ENCODE measurements around the gene ZIC5. TPM values are rescaled to one million over a fixed set of nuclear protein-coding genes. Genes with fewer than 3 reads are reported as not detected.

The ZIC5 gene
- total and polyA plus RNA-seq, 11 donors = not detected

DNA sequence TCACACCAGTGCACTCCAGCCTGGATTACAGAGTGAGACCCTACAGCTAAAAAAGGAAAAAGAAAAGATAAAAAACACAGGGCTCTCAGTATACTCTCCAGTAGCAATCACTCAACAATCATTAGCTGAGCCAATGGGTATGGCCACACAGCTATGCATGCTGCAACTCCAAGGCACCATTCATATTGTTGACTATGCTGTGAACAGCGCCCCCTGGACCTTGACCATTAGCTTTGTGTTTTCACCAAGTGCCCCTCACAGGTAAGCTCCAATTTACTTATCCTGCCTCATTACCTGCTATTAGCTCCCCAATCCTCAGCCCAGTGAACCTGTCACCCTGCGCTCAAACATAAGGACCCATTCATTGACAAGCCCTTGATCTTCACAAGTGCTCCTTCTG is 35.8 kb downstream of the ZIC5 start:
- no peak overlapping the region for H3K27ac ChIP-seq
- no peak overlapping the region for H3K4me3 ChIP-seq
- no peaks in the 10 kb centered on the region for H3K4me1 ChIP-seq
- no peak for ATAC-seq
- H3K27me3 ChIP-seq = peaks cover 0 to 46% (median 3%) of the 10 kb centered on the region in 9 donors
- TF ChIP-seq POLR2A (IDR thresholded peaks at IDR 0.05) (no peak), CTCF (IDR thresholded peaks at IDR 0.05) (no peak)
- WGBS, 4 donors = 48 to 90% (median 68%) methylated on average over 2 of the region's 2 CpGs
- no peaks in the 10 kb centered on the region for H3K36me3 ChIP-seq
- DNase-seq = no peak
- intact Hi-C loops (cut with DNase I) = no loop called here
- H3K9me3 ChIP-seq = no peaks in the 10 kb centered on the region

DNA sequence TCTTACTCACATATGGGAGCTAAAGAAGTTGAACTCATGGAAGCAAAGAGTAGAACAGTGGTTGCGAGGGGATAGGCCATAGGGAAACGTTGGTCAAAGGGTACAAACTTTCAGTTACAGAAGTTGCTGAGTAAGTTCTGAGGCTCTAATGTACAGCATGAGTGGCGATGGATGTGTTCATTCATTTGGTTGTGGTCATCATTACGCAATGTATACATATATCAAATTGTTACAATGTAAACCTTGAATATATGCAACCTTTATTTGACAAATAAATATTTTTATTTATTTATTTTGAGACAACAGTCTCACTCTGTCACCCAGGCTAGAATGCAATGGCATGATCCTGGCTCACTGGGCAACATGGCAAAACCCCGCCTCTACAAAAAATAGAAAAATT is 38.7 kb downstream of the ZIC5 start:
- TF ChIP-seq POLR2A (IDR thresholded peaks at IDR 0.05) (no peak), CTCF (IDR thresholded peaks at IDR 0.05) (no peak)
- intact Hi-C loops (cut with DNase I) = no loop called here
- ATAC-seq = no peak
- no peak overlapping the region for H3K27ac ChIP-seq
- no peaks in the 10 kb centered on the region for H3K9me3 ChIP-seq
- H3K4me1 ChIP-seq = no peaks in the 10 kb centered on the region
- no peaks in the 10 kb centered on the region for H3K36me3 ChIP-seq
- H3K4me3 ChIP-seq = no peak overlapping the region
- 88 to 91% (median 89%) methylated on average over 5 of the region's 5 CpGs for WGBS, 4 donors
- no peak for DNase-seq
- H3K27me3 ChIP-seq = peaks cover 0 to 51% (median under 1%) of the 10 kb centered on the region in 9 donors

DNA sequence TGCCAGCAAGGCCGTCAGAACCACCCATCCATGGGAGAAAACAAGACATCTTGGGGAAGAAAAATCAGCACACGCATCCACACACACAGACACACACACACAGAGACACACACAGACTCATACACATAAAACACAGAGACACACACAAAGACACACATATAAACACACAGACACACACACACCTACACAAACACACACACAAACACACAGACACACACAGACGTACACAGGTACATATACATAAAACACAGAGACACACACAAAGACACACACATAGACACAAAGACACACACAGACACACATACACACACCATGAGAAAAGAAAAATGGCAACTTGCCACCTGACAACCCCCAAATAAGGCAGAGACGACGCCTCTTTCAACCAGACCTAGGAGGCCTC is 40.6 kb downstream of the ZIC5 start:
- 80 to 86% (median 82%) methylated on average over 5 of the region's 5 CpGs for WGBS, 4 donors

DNA sequence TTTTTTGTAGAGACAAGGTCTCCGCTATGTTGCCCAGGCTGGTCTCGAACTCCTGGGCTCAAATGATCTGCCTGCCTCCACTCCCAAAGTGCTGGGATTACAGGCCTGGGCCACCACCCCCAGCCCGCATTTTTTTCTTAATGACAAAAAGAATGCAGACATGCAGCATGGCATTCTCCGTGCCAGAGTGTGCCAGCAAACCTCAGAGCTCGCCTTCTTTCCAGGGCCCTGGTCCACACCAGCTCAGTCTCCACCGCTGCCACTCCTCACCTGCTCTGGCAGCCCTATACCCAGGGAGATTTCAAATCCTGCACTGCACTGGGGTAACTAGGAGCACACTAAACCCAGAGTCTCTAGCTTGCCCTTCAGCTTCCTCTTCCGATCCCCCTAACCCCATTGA is 41.7 kb downstream of the ZIC5 start:
- ATAC-seq = no peak
- H3K27me3 ChIP-seq = peaks cover 0 to 69% (median 7%) of the 10 kb centered on the region in 9 donors
- TF ChIP-seq POLR2A (IDR thresholded peaks at IDR 0.05) (no peak), CTCF (IDR thresholded peaks at IDR 0.05) (no peak)
- H3K9me3 ChIP-seq = no peaks in the 10 kb centered on the region
- no peak overlapping the region for H3K27ac ChIP-seq
- DNase-seq = no peak
- WGBS, 4 donors = 77 to 83% (median 80%) methylated on average over 7 of the region's 7 CpGs
- intact Hi-C loops (cut with DNase I) = no loop called here
- H3K4me3 ChIP-seq = no peak overlapping the region
- no peaks in the 10 kb centered on the region for H3K4me1 ChIP-seq
- no peaks in the 10 kb centered on the region for H3K36me3 ChIP-seq

More for the DNA sequence above, 40.6 kb downstream of the ZIC5 start:
- H3K27ac ChIP-seq = no peak overlapping the region
- ATAC-seq = no peak
- peaks cover 0 to 70% (median 4%) of the 10 kb centered on the region in 9 donors for H3K27me3 ChIP-seq
- no peak overlapping the region for H3K4me3 ChIP-seq
- no peaks in the 10 kb centered on the region for H3K4me1 ChIP-seq
- intact Hi-C loops (cut with DNase I) = no loop called here
- H3K36me3 ChIP-seq = no peaks in the 10 kb centered on the region
- no peak for DNase-seq
- no peak for TF ChIP-seq POLR2A (IDR thresholded peaks at IDR 0.05)
- no peak for TF ChIP-seq CTCF (IDR thresholded peaks at IDR 0.05)
- H3K9me3 ChIP-seq = no peaks in the 10 kb centered on the region
